Spleen (tissue), 13 donors: ENCODE data around the gene LCN9. TPM values are rescaled to one million over a fixed set of nuclear protein-coding genes. Genes with fewer than 3 reads are reported as not detected.
A peak's percentile ranks its signal among the peaks of the same experiment; 100 is the strongest.

Source experiments
- DNase-seq: peaks from one replicate; pipeline ENCODE4 v3.0.0-alpha.2; 2020
- H3K27ac ChIP-seq, 8 donors: fragments of 200-600 bp; sonication (generic) in 7 of 8; 1 replicate in 4 of 8; 2 replicates in 4 of 8; pipeline versions ENCODE4 v1.5.0 to v1.8.0; 2016 to 2021; ENCODE audit warnings: inconsistent platforms in 4 of 8, mild to moderate bottlenecking in 4 of 8, moderate library complexity in 1 of 8
- H3K27me3 ChIP-seq, 7 donors: fragments of 200-600 bp; sonication (generic) in 6 of 7; replicated peaks in 1 of 7; 1 replicate in 4 of 7; 2 replicates in 3 of 7; pipeline versions ENCODE4 v1.5.0 to v1.8.0; 2016 to 2021; ENCODE audit warnings: inconsistent platforms in 3 of 7, mild to moderate bottlenecking in 1 of 7
- H3K36me3 ChIP-seq, 6 donors: fragments of 200-600 bp; sonication (generic) in 5 of 6; 1 replicate in 4 of 6; 2 replicates in 2 of 6; pipeline versions ENCODE4 v1.5.0 to v1.8.0; 2016 to 2021; ENCODE audit warnings: inconsistent platforms in 2 of 6
- H3K4me1 ChIP-seq, 6 donors: fragments of 200-600 bp; sonication (generic) in 5 of 6; 1 replicate in 3 of 6; 2 replicates in 3 of 6; pipeline versions ENCODE4 v1.5.0 to v1.8.0; 2016 to 2021; ENCODE audit warnings: inconsistent platforms in 3 of 6
- H3K4me3 ChIP-seq, 8 donors: fragments of 200-600 bp; sonication (generic) in 7 of 8; 1 replicate in 4 of 8; 2 replicates in 4 of 8; pipeline versions ENCODE4 v1.5.0 to v1.8.0; 2016 to 2021; ENCODE audit warnings: inconsistent platforms in 4 of 8, mild to moderate bottlenecking in 4 of 8, moderate library complexity in 2 of 8
- H3K9me3 ChIP-seq, 8 donors: fragments of 200-600 bp; sonication (generic) in 7 of 8; 1 replicate in 4 of 8; 2 replicates in 4 of 8; pipeline versions ENCODE4 v1.5.0 to v1.8.0; 2016 to 2021; ENCODE audit warnings: inconsistent platforms in 4 of 8
- CTCF ChIP-seq, 11 experiments: fragments of 200-600 bp in 7 of 11; fragments of 450-650 bp in 4 of 11; sonication (generic) in 4 of 11; IDR thresholded peaks in 8 of 11; conservative IDR thresholded peaks in 3 of 11; 1 replicate in 7 of 11; 2 replicates in 4 of 11; pipeline versions ENCODE4 v1.4.0 to v1.8.0; 2016 to 2021; ENCODE audit warnings: antibody characterized with exemption in 11 of 11, inconsistent platforms in 4 of 11, mild to moderate bottlenecking in 1 of 11
- POLR2A ChIP-seq, 3 donors: fragments of 450-650 bp; IDR thresholded peaks; one replicate each; pipeline ENCODE4 v1.5.1; 2017; ENCODE audit warnings: antibody characterized with exemption in 3 of 3, mild to moderate bottlenecking in 1 of 3
- POLR2AphosphoS5 ChIP-seq, 3 donors: sonication (generic); formaldehyde crosslinking; IDR thresholded peaks; one replicate each; pipeline ENCODE4 v1.5.1; 2017; ENCODE audit warnings: antibody characterized with exemption in 3 of 3
- WGBS, 5 donors: extraction: QIAGEN DNeasy Blood & Tissue Kit in 3 of 5; methylation state at CpG; one replicate each; pipeline versions ENCODE4 v1.1.5 to v1.1.7; 2013 to 2018; 5-methylcytosine and 5-hydroxymethylcytosine counted together
- intact Hi-C: fragments of 100-400 bp; cut with DNase I; formaldehyde crosslinking; loops from one replicate; pipeline ENCODE4 v1.15.0; 2023; ENCODE audit warnings: low total_unique reads
- long read RNA-seq, 2 donors: transcript quantifications; one replicate each; lab custom pipeline, GENCODE V29; 2026
- polyA plus RNA-seq, 3 donors: library from polyadenylated mRNA; stranded (reverse); fragments of 200-250 nt; gene quantifications; one replicate each; pipeline ENCODE4 v1.2.1, GENCODE V29; 2013
- total RNA-seq, 7 donors: library from RNA; depleted of rRNA in 3 of 7; stranded (reverse); fragments of >200 nt in 3 of 7; fragmentation: NEBNext Ultra II Directional in 4 of 7; extraction: Animal tissue kit (Norgen Biotek cat#: 25700) in 4 of 7; gene quantifications; one replicate each; pipeline versions ENCODE4 v1.1.0 to v1.2.1, GENCODE V29; 2016 to 2021
- donor health status: healthy with polysubstance abuse.
- donor health status: DM: no; HTN: no; CAD: no; lungs with moderate emphysema.
- donor health status: DM: no; HTN: no; CAD: no.
- donor health status: Bipolar disorder and iron deficiency.
- donor health status: healthy.
- donor health status: DM: no; HTN: no; CAD: no.
- donor health status: DM: yes; HTN: yes; CAD: no.

Gene LCN9, protein sequence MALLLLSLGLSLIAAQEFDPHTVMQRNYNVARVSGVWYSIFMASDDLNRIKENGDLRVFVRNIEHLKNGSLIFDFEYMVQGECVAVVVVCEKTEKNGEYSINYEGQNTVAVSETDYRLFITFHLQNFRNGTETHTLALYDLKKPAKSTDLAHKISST
- total RNA-seq (not detected), polyA plus RNA-seq (not detected)
- long read RNA-seq, donor 1, result 0 reads
- long read RNA-seq, donor 2, result 0 reads

DNA sequence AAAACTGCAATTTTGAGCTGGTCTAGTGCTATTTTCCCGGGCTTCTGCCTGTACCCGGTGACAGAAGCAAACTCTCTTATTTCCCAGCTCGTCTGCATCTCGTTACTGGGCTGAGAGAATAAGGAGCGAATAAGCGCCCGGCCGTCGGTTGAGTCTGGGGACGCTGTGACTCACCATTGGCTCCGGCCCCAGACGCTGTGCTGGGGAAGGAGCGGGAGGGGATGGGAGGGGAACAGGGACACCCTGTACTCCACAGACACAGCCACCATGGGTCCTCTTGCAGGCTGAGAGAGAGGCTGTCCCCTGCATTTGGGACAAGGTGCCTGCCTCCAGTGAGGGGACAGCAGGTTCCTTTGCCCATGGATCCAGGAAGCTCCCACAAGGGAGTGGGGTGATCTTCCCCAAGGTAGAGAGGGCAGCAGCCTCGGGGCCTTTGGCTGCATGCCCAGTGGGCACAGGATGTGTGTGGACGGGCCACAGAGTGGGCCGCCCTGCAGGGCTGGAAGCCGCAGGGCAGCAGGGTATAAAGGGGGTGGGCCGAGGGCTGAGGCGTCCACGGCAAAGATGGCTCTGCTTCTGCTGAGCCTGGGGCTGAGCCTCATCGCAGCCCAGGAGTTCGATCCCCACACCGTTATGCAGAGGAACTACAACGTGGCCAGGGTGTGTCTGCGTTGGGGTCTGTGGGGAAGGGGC lies at the start of gene LCN9:
LCN9 (plus strand) TSS at position 552 of the 693 bp plus-strand sequence; CDS start at position 565, 13 bp downstream.
- intact Hi-C loops, result no loop called here
- H3K4me1 ChIP-seq, result no peaks in the 10 kb centered on the region
- no peak within 1 kb of the TSS for H3K27ac ChIP-seq
- peaks cover 0 to 36% (median 0%) of the 10 kb centered on the region in 7 donors for H3K27me3 ChIP-seq
- peak; percentile 41 for DNase-seq
- TF ChIP-seq POLR2A (IDR thresholded peaks at IDR 0.05) (no peak), CTCF (IDR thresholded peaks at IDR 0.05 in 8 of 11, conservative IDR thresholded peaks at IDR 0.05 in 3 of 11) (no peak), POLR2AphosphoS5 (IDR thresholded peaks at IDR 0.05) (no peak)
- WGBS, 5 donors, result 63 to 78% (median 71%) methylated on average over 22 to 25 of the region's 25 CpGs
- no peak within 1 kb of the TSS for H3K4me3 ChIP-seq
- no peaks in the 10 kb centered on the region for H3K9me3 ChIP-seq
- no peaks in the 10 kb centered on the region for H3K36me3 ChIP-seq

DNA sequence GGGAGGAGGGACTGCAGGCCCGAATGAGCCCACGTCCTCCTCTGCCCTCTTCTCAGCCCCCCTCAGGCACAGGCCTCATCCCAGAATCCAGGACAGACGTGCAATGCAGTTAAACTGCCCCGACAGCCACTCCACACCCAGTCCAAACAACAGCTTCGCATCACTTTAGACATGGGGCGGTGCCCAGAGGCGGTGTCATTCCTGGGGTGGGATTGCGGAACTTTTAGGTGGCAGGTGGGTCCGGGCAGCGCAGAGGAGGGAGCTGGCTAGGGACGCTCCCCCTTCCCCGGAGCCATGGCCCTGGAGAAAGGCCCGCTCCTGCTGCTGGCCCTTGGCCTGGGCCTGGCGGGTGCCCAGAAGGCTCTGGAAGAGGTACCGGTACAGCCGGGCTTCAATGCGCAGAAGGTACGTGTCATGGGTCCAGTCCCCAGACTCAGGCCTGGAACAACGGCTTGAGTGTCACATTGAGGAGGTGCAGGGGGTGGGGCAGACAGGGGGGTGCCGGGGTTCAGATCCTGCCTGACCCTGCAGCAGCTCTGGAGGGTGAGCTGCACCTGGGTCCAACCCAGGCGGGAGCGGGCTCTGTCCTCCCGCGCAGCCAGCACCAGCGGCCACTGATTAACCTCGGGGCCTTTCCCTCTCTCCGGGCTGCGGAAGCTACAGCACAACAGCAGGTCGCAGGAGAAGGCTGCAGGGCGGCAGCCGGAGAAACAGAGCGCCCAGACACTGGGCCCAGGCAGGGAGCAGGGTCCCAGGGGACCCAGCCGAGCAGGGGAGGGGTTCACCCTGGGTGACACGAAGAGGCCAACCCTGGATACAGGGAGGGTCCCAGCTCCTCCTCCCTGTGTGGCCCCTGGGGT lies 48.9 kb upstream of the LCN9 start:
- Histone ChIP-seq H3K36me3 (no peaks in the 10 kb centered on the region), H3K27me3 (peaks cover 0 to 73% (median 4%) of the 10 kb centered on the region in 7 donors), H3K4me3 (no peak overlapping the region), H3K9me3 (no peaks in the 10 kb centered on the region), H3K27ac (no peak overlapping the region), H3K4me1 (no peaks in the 10 kb centered on the region)
- DNase-seq, result no peak
- intact Hi-C loops, result no loop called here
- WGBS, 5 donors, result 79 to 91% (median 82%) methylated on average over 12 to 34 of the region's 34 CpGs
- TF ChIP-seq POLR2AphosphoS5 (IDR thresholded peaks at IDR 0.05) (no peak), CTCF (IDR thresholded peaks at IDR 0.05 in 8 of 11, conservative IDR thresholded peaks at IDR 0.05 in 3 of 11) (no peak), POLR2A (IDR thresholded peaks at IDR 0.05) (no peak)

DNA sequence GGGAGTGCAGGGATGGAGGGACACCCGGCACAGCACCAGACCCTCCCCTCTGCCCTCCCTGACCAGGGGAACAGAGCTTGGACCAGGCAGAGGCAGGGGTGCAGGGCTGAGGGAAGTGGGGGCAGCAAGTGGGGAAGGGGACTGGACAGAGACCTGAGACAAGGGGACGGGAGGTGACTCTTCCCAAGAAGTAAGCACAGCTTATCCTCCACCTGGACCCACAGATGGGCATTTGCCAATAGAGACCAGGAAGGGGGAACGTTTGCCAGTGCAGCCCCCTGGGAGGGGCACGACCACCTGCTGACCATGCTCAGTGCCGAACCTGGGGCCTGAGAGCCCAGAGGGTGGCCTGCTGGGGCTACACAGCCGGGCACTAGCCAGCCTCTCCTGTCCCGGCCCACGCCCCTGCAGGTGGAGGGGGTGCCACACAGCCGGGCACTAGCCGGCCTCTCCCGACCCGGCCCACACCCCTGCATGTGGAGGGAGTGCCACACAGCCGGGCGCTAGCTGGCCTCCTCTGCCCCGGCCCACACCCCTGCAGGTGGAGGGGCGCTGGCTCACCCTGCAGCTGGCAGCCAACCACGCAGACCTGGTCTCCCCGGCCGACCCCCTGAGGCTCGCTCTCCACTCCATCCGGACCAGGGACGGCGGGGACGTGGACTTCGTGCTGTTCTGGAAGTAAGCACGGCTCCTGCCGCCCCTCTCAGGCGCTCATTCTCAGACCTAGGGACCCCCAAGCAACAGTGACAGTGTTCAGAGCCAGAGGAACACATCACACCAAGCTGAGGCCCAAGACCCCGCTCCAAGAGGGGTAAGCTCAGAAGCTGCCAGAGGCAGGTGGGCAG lies 48.1 kb upstream of the LCN9 start:
- H3K27me3 ChIP-seq, result peaks cover 0 to 78% (median 4%) of the 10 kb centered on the region in 7 donors
- intact Hi-C loops, result no loop called here
- no peaks in the 10 kb centered on the region for H3K4me1 ChIP-seq
- WGBS, 5 donors, result 79 to 85% (median 80%) methylated on average over 11 to 29 of the region's 29 CpGs
- no peak for DNase-seq
- no peak for TF ChIP-seq CTCF (IDR thresholded peaks at IDR 0.05 in 8 of 11, conservative IDR thresholded peaks at IDR 0.05 in 3 of 11)
- no peak for TF ChIP-seq POLR2A (IDR thresholded peaks at IDR 0.05)
- TF ChIP-seq POLR2AphosphoS5 (IDR thresholded peaks at IDR 0.05), result no peak
- H3K4me3 ChIP-seq, result no peak overlapping the region
- no peaks in the 10 kb centered on the region for H3K9me3 ChIP-seq
- H3K36me3 ChIP-seq, result no peaks in the 10 kb centered on the region
- H3K27ac ChIP-seq, result no peak overlapping the region
